HG03039 (cell line): ENCODE data around the gene OSBPL8.
A peak's percentile ranks its signal among the peaks of the same experiment; 100 is the strongest.
"Not testable (repeated sequence)": the region's sequence is repeated elsewhere in the genome, so short reads cannot be mapped to it uniquely, and the experiment has no call there.

Source experiments
- ATAC-seq: cut with Tn5 transposase; IDR thresholded peaks from one replicate; pipeline ENCODE4 v1.9.1; 2021; ENCODE audit warnings: mild to moderate bottlenecking, moderate library complexity; ENCODE audit not compliant: unreplicated experiment

The OSBPL8 gene

GRCh38 chr12:76480796-76481195 lies 78.8 kb downstream of the OSBPL8 start:
- ATAC-seq = no peak

DNA sequence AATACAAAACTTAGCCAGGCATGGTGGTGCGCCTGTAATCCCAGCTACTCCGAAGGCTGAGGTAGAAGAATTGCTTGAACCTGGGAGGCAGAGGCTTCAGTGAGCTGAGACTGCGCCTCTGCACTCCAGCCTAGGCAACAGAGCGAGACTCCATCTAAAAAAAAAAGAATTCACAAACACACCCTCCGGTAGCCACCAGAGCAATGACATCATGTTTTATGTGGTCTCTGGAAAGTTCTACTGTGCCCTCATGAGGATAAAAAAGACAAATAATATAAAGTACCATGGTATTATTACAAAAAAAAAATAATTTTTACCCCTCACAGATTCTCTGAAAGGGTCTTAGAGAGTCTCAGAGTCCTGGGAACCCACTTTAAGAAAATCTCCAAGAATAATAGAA lies 81.5 kb downstream of the OSBPL8 start:
- no peak for ATAC-seq

- not testable (repeated sequence) for ATAC-seq
These were observed 86.7 kb downstream of the OSBPL8 start for GRCh38 chr12:76472862-76473261.

DNA sequence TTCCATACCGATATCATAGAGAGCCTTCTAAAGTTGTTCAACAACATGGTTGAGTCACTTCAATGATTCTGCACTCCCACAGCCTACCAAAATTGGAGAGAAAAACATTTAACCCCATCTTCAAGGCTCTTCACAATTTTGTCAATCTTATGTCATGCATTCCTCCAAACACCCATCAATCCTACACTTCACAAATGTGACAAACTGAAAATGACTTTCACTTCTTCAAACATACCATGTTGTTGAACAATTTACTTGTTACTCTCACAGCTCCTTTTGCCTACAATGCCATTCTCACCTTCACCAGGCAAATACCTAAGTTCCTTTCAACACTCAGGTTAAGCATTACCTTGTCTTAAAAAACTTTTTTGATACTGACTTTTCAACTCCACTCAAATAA lies 88.0 kb downstream of the OSBPL8 start:
- ATAC-seq = no peak

DNA sequence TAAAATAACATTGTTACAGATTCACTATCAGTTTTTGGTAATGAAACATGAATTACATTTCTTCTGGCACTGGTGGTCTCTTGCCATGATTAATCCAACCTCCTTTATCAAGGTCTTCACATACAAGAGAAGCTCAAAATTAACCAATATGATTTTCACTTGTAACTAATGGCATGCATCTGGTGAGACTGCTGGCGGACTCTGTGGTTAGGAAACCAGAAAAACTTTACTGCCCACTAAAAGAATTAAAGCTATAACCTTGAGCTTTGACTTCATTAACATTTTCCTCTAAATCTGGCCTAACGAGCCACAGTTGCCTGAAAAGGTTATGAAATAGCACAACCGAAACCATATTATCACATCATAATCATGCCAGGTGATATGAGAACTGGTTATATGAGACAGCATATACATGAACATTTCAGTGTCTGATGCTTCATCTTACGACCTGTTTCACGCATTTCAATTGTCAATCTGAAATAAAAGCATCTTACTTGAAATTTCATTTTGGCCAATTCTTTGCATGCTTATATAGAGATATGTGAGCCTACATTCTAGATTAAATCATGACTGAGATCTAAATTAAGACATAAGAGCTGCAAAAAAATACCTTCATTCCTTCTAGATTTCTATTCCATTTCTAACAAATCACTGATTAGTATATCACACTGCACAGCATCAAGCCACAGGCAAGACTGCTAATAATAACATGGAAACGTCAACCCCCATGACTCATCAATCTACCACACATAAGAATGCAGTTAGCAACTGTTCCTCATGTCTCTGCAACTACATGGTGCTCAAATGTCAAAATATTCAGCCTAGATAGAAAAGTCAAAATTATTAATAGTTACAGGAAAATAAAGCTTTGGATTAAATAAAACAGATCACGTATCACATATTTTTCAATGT lies 89.3 kb downstream of the OSBPL8 start:
- ATAC-seq = peak; percentile 89

DNA sequence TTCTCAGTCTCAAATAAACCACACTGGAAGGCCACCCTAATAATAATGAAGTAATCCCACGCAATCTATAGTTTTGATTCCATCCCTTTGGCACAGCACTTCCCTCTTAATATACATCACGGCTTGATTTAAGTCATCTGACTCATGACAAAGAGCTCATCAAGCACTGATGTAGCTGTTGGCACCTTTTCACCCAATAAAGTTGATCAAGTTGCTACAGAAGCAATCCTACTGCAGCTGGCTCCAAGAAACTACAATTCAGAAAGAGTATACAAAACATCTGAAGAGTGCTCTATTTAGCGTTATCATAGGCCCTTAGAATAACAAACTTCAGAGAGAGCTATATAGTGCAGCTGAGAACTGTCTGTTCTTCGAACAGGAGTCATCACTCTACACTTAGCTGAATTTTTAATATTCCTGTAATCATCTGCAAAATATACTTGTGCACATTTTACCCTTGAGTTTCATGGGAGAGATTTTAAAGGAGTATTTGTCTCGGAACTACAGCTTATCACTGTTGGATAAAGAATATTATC lies 94.9 kb downstream of the OSBPL8 start:
- no peak for ATAC-seq

- peak; percentile 71 for ATAC-seq
These were observed 96.8 kb downstream of the OSBPL8 start for GRCh38 chr12:76462668-76463224.

DNA sequence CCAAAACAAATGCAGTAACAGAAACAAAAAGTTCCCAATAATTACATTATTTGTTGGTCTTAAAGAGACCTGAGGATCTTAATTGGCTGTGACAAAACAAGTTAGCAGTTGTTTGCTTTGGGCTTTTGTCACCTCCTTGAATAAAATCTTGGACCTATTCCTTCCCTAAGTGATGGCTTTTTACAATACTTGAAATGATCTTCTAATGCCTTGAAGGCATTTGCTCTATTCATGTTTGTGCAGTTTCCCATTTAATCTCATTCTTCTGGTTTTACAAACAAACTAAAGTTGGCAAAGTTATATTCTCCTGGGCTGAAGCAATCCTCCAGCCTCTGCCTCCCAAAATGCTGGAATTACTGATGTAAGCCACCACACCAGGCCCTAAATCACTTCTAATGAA lies 98.8 kb downstream of the OSBPL8 start:
- no peak for ATAC-seq

DNA sequence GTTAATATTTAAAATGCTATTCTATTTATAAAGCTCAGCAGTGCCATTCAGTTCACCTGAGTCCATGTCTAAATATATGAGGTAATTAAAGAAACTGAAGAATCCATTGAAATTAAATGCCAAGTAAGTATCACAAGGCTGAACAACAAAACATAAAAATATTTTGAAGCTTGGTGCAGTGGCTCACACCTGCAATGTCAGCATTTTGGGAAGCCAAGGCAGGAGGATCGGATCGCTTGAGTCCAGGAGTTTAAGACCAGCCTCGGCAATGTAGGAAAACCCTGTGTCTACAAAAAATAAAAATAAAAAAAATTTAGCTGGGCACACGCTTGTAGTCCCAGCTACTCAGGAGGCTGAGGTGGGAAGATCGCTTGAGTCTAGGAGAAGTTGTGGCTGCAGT lies 101.8 kb downstream of the OSBPL8 start:
- ATAC-seq = no peak

DNA sequence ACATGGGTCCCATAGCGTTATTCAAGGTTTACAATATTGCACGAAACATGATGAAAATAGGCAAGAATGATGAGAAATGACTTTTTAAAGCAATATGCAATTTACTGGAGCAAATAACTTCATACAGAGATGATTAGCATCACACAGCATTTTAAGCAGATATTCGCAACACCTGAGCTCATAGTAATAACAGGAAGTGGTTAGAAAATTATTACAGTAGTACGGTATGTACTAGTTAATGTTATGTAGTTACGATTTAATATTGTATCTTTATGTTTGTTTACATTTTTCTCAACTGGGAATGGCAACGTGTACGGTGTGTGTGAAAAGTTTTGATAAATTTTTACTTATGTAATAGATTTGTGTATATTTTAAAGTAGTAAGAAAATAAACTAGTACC lies 102.6 kb downstream of the OSBPL8 start:
- ATAC-seq = no peak

- peak; percentile 95 for ATAC-seq
These were observed 103.8 kb downstream of the OSBPL8 start for GRCh38 chr12:76455582-76456345.

- ATAC-seq = no peak
These were observed 108.0 kb downstream of the OSBPL8 start for GRCh38 chr12:76451528-76451927.

GRCh38 chr12:76450690-76451089 lies 108.9 kb downstream of the OSBPL8 start:
- ATAC-seq = no peak

GRCh38 chr12:76449993-76450392 lies 109.6 kb downstream of the OSBPL8 start:
- no peak for ATAC-seq

DNA sequence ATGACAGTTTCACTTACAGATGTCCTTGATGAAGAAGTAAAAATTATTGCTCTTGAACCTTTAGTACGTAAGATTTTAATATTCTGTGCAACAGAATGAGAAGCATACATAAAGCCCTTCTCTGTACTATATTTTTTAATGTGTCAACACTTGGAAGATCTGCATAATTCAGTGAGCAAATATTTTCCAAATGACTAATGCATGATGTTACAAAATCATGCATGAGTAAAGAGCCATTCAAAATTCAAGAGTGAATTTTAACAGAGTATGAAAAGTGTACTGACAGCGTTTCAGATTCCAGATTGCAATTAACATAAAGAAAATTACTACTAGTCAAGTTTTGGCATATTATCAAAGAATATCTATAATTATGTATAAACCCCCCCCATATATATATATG lies 110.0 kb downstream of the OSBPL8 start:
- no peak for ATAC-seq

- no peak for ATAC-seq
These were observed 110.6 kb downstream of the OSBPL8 start for GRCh38 chr12:76449016-76449415.

DNA sequence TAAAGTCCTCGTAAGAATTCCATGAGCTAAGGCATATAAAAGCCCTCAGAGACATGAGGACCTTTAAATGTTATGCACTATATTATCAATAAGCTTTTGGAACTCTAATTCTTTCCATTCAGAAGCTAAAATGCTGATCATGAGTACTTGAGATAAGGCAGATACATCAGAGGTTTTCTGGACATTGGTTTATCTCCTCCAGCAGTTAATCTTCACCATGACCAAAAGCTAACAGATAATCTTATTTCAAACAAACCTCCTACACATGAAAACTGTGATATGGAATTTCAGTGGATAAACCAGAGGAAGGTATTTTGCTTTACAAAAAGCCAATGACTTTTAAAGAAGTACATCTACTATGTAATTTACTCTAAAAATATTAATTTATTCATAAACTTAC lies 113.5 kb downstream of the OSBPL8 start:
- ATAC-seq = no peak

DNA sequence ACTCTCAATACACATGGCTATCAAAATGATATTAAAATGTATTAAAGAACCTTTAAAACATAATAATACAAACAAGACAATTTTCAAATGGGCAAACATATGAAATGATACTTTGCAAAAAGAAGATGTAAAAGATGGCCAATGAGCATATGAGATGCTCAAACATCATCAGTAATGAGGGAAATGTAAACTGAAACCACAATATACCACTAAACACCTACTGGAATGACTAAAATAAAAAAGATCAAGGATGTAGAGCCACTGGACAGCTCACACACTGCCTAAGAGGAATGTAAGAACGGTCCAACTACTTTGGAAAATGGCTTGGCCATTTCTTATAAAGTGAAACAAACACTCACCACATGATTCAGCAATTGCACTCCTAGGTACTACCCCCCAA lies 114.1 kb downstream of the OSBPL8 start:
- peak; percentile 53 for ATAC-seq

DNA sequence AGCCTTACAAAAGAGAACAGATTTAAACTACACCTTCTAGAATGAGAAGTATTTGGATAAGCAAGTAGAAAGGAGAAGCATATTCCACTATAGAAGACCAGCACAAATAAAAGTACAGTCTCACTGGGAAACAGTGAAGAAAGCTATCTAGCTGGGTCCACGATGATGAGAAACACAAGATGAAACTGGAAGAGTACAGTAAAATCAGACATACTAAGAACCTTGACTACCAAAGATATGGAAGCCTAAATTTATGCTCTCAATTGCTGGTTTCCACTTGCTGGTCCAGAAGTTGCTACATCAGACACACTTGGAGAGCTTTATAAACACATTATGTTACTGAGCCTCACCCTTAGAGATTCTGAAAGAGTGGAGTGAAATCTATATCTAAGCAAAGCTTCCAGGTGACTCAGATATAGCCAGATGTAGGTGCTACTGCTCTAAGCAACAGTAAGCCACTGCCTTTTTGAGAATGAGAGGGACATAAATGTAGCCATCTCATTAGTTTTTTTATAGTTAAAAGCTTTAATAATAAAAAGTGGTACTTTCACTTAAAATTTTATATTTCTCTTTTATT lies 115.1 kb downstream of the OSBPL8 start:
- peak; percentile 41 for ATAC-seq

GRCh38 chr12:76441016-76441415 lies 118.6 kb downstream of the OSBPL8 start:
- no peak for ATAC-seq

- no peak for ATAC-seq
These were observed 126.8 kb downstream of the OSBPL8 start for GRCh38 chr12:76432733-76433132.
